CD4-positive, CD25-positive, alpha-beta regulatory T cell (primary cell): ENCODE measurements around the gene MSGN1. TPM values are rescaled to one million over a fixed set of nuclear protein-coding genes. Genes with fewer than 3 reads are reported as not detected.

Source experiments
- ATAC-seq, 2 donors: fragments of 150-1000 bp; cut with Tn5 transposase; one replicate each; pipeline ENCODE4 v1.10.0; 2021; ENCODE audit warnings: low read depth in 2 of 2, moderate number of reproducible peaks in 2 of 2, moderate library complexity in 1 of 2
- DNase-seq, 3 donors: peaks; one replicate each; pipeline versions ENCODE4 v3.0.0 to v3.0.0-alpha.2; 2012 to 2022; ENCODE audit warnings: mixed read lengths in 1 of 3
- H3K27ac ChIP-seq: one replicate; pipeline ENCODE4 v1.7.0; 2013; ENCODE audit warnings: mild to moderate bottlenecking, low read length; ENCODE audit not compliant: insufficient read depth, poor library complexity, severe bottlenecking
- H3K27me3 ChIP-seq: one replicate; pipeline ENCODE4 v1.7.0; 2013; ENCODE audit warnings: low read length; ENCODE audit not compliant: control insufficient read depth, insufficient read depth
- H3K36me3 ChIP-seq: one replicate; pipeline ENCODE4 v1.7.0; 2013; ENCODE audit warnings: mild to moderate bottlenecking, low read length, moderate library complexity; ENCODE audit not compliant: control insufficient read depth, insufficient read depth
- H3K4me1 ChIP-seq: 2 replicates; pipeline ENCODE4 v1.7.0; 2013; ENCODE audit warnings: mild to moderate bottlenecking, low read length; ENCODE audit not compliant: insufficient read depth, control insufficient read depth, poor library complexity, severe bottlenecking
- H3K4me3 ChIP-seq: one replicate; pipeline ENCODE4 v1.7.0; 2013; ENCODE audit warnings: low read depth, mild to moderate bottlenecking, low read length, moderate library complexity
- H3K9me3 ChIP-seq, 2 experiments: 1 replicate in 1 of 2; 2 replicates in 1 of 2; pipeline ENCODE4 v1.7.0; 2013; ENCODE audit warnings: low read length in 2 of 2, mild to moderate bottlenecking in 1 of 2, moderate library complexity in 1 of 2; ENCODE audit not compliant: control insufficient read depth in 2 of 2
- H3K27ac Mint-ChIP-seq, 3 donors: one replicate each; pipeline ENCODE4 v1.8.0; 2020 to 2022; ENCODE audit warnings: mild to moderate bottlenecking in 3 of 3, mixed read lengths in 3 of 3, moderate library complexity in 2 of 3
- H3K27me3 Mint-ChIP-seq: one replicate; pipeline ENCODE4 v1.8.0; 2022; ENCODE audit warnings: mild to moderate bottlenecking, mixed read lengths
- H3K36me3 Mint-ChIP-seq: one replicate; pipeline ENCODE4 v1.8.0; 2020; ENCODE audit warnings: mixed read lengths
- H3K4me1 Mint-ChIP-seq, 4 donors: one replicate each; pipeline ENCODE4 v1.8.0; 2020 to 2022; ENCODE audit warnings: mixed read lengths in 4 of 4, mild to moderate bottlenecking in 1 of 4
- H3K4me3 Mint-ChIP-seq, 4 donors: one replicate each; pipeline ENCODE4 v1.8.0; 2020 to 2022; ENCODE audit warnings: mild to moderate bottlenecking in 4 of 4, mixed read lengths in 4 of 4, moderate library complexity in 3 of 4
- H3K9me3 Mint-ChIP-seq, 7 donors: one replicate each; pipeline ENCODE4 v1.8.0; 2020 to 2022; ENCODE audit warnings: mixed read lengths in 7 of 7, mild to moderate bottlenecking in 3 of 7, moderate library complexity in 2 of 7
- polyA plus RNA-seq, 4 donors: library from polyadenylated mRNA; unstranded; fragments of 300-500 nt; fragmentation: Illumina TruSeq; gene quantifications; one replicate each; pipeline ENCODE4 v1.2.3, GENCODE V29; 2021
- total RNA-seq: library from RNA; stranded (reverse); gene quantifications from one replicate; pipeline ENCODE4 v1.2.3, GENCODE V29; 2022

The MSGN1 gene
- total and polyA plus RNA-seq, 5 donors from 2014 or later, result not detected

DNA sequence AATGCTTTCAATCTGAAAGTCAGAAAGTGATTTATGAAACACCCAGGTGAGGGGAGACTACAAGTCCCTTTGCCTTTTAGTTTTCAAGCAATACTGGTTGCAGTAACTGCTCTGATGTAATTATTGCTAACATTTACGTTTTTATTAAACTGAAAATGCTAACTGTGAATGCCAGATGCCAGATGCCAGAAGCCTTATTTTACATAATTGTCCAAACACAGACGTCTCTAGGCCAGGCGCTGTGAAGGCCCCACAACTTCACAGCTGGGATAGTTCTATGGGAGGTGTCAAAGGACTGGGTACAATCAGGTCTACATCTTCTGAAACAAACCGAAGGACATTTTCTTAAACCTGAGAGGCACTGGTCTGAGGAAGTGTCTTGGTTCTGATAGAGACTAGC lies 27.5 kb upstream of the MSGN1 start:
- peaks cover 30% of the 10 kb centered on the region for H3K27me3 Mint-ChIP-seq

GRCh38 chr2:17790536-17790935 lies 25.7 kb upstream of the MSGN1 start:
- H3K27ac ChIP-seq, result no peak overlapping the region
- Mint-ChIP-seq H3K9me3 (no peaks in the 10 kb centered on the region), H3K4me1 (peaks cover 0 to 6% (median 1%) of the 10 kb centered on the region in 4 donors), H3K36me3 (no peaks in the 10 kb centered on the region), H3K27ac (no peak overlapping the region), H3K27me3 (peaks cover 42% of the 10 kb centered on the region), H3K4me3 (no peak overlapping the region)
- DNase-seq (no peak), ATAC-seq (no peak)
- peaks cover 17% of the 10 kb centered on the region for H3K27me3 ChIP-seq
- H3K9me3 ChIP-seq, result no peaks in the 10 kb centered on the region
- no peaks in the 10 kb centered on the region for H3K36me3 ChIP-seq
- H3K4me3 ChIP-seq, result no peak overlapping the region
- no peaks in the 10 kb centered on the region for H3K4me1 ChIP-seq

More for the DNA sequence above, 27.5 kb upstream of the MSGN1 start:
- H3K27ac Mint-ChIP-seq, result no peak overlapping the region
- H3K27ac ChIP-seq, result no peak overlapping the region
- H3K4me3 Mint-ChIP-seq, result no peak overlapping the region
- ATAC-seq (no peak), DNase-seq (no peak)
- peaks cover 12% of the 10 kb centered on the region for H3K27me3 ChIP-seq
- H3K4me1 ChIP-seq, result no peaks in the 10 kb centered on the region
- H3K4me3 ChIP-seq, result no peak overlapping the region
- peaks cover 0 to 2% (median 0%) of the 10 kb centered on the region in 7 donors for H3K9me3 Mint-ChIP-seq
- H3K36me3 Mint-ChIP-seq, result no peaks in the 10 kb centered on the region
- H3K9me3 ChIP-seq, result no peaks in the 10 kb centered on the region
- peaks cover 0 to 6% (median 1%) of the 10 kb centered on the region in 4 donors for H3K4me1 Mint-ChIP-seq
- H3K36me3 ChIP-seq, result no peaks in the 10 kb centered on the region

DNA sequence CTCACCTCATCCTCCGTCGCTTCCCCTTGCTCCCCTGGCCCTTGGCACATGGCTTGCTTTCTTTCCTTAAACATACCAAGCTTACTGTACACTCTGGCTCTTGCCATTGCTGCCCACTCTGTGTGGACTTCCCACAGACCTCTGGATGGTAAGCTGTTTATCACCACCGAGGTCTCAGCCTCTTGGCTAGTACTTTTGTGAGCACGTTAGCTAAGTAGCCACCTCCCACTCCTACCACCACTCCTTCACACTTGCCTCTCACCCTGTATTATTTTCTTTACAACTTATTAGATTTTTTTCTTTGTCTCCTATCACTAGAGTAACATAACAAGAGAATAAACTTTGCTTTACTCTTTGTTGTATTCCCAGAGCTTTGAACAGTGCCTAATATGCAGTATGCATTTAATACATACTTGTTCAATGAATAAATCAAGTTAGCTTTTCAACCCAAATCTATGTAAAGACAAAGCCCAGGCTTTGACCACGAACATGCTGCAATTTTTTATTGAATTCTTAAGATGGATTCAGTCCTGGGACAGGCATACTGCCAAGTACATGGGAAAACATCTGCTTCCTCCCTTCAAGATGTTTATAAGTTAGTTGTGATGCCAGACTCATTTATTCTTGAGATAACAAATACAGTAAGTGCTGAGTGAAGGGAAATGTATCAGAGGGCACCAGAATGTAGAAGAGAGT lies 25.0 kb upstream of the MSGN1 start:
- H3K27me3 ChIP-seq, result peaks cover 17% of the 10 kb centered on the region
- no peak for ATAC-seq
- H3K4me1 Mint-ChIP-seq, result peaks cover 0 to 6% (median 1%) of the 10 kb centered on the region in 4 donors
- no peaks in the 10 kb centered on the region for H3K9me3 Mint-ChIP-seq
- DNase-seq, result no peak
- no peak overlapping the region for H3K27ac Mint-ChIP-seq
- no peak overlapping the region for H3K4me3 ChIP-seq
- H3K27ac ChIP-seq, result no peak overlapping the region
- no peaks in the 10 kb centered on the region for H3K36me3 ChIP-seq
- no peaks in the 10 kb centered on the region for H3K36me3 Mint-ChIP-seq
- H3K4me1 ChIP-seq, result no peaks in the 10 kb centered on the region
- H3K4me3 Mint-ChIP-seq, result no peak overlapping the region
- no peaks in the 10 kb centered on the region for H3K9me3 ChIP-seq
- H3K27me3 Mint-ChIP-seq, result peaks cover 46% of the 10 kb centered on the region

- Histone ChIP-seq H3K9me3 (no peaks in the 10 kb centered on the region), H3K27ac (no peak overlapping the region), H3K4me3 (no peak overlapping the region), H3K36me3 (no peaks in the 10 kb centered on the region), H3K27me3 (peaks cover 17% of the 10 kb centered on the region), H3K4me1 (no peaks in the 10 kb centered on the region)
- H3K27ac Mint-ChIP-seq, result no peak overlapping the region
- H3K27me3 Mint-ChIP-seq, result peaks cover 50% of the 10 kb centered on the region
- H3K36me3 Mint-ChIP-seq, result no peaks in the 10 kb centered on the region
- no peak for ATAC-seq
- DNase-seq, result no peak
- no peak overlapping the region for H3K4me3 Mint-ChIP-seq
- no peaks in the 10 kb centered on the region for H3K9me3 Mint-ChIP-seq
- H3K4me1 Mint-ChIP-seq, result peaks cover 0 to 6% (median 1%) of the 10 kb centered on the region in 4 donors
Observed at GRCh38 chr2:17791817-17792130, 24.5 kb upstream of the MSGN1 start.

DNA sequence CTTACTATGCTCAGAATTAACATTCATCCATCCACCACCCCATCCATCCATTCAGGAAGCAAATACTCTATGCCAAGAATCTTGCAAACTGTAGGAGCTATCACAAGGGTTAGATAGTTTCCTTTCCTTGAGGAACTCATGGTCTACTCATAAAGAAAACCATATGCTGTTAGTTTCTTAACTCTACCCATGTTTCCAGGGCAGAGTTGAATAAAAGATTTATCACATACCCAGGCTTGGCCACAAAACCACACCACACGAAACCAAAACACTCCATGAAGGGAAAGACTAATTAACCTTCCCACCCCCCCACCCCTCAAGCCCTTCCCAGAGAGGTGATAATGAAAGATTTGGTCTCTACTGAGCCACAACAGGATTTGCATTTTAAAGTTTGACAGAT lies 23.7 kb upstream of the MSGN1 start:
- no peaks in the 10 kb centered on the region for H3K4me1 ChIP-seq
- H3K27ac ChIP-seq, result no peak overlapping the region
- H3K4me3 ChIP-seq, result no peak overlapping the region
- peaks cover 17% of the 10 kb centered on the region for H3K27me3 ChIP-seq
- Mint-ChIP-seq H3K9me3 (no peaks in the 10 kb centered on the region), H3K36me3 (no peaks in the 10 kb centered on the region), H3K4me3 (no peak overlapping the region), H3K4me1 (peaks cover 0 to 6% (median 1%) of the 10 kb centered on the region in 4 donors), H3K27ac (no peak overlapping the region), H3K27me3 (peaks cover 50% of the 10 kb centered on the region)
- ATAC-seq (no peak), DNase-seq (no peak)
- no peaks in the 10 kb centered on the region for H3K9me3 ChIP-seq
- no peaks in the 10 kb centered on the region for H3K36me3 ChIP-seq

- Mint-ChIP-seq H3K9me3 (no peaks in the 10 kb centered on the region), H3K27ac (no peak overlapping the region), H3K4me3 (no peak overlapping the region), H3K36me3 (no peaks in the 10 kb centered on the region), H3K4me1 (peaks cover 0 to 6% (median 1%) of the 10 kb centered on the region in 4 donors), H3K27me3 (peaks cover 50% of the 10 kb centered on the region)
- Histone ChIP-seq H3K36me3 (no peaks in the 10 kb centered on the region), H3K27ac (no peak overlapping the region), H3K9me3 (no peaks in the 10 kb centered on the region), H3K4me3 (no peak overlapping the region), H3K27me3 (peaks cover 17% of the 10 kb centered on the region), H3K4me1 (no peaks in the 10 kb centered on the region)
- ATAC-seq (no peak), DNase-seq (no peak)
Observed at GRCh38 chr2:17793296-17793695, 23.0 kb upstream of the MSGN1 start.

DNA sequence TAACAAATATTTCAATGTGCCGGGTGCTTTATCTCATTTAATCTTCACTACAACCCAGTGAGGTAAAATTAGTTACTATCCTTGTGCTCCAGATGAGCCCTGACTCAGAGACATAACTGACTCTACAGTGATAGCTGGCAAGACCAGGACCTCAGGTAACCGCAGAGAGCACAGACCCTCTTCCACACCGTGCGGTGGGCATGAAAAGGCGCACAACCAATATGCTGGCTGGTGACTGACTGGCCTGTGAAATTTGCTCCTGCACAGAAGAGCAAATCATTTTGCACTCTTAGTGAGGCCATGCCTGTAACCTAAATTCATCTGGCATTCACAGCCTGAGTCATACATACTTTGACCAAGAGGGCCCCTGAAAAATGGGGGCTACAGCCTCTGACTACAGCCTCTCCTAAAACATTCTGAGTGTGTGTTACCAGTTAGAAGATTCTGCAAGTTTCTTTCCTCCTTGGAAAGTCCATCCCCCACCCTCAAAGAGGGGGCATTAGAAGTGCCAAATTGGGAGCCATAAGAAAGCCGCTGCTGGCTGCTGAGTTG lies 22.4 kb upstream of the MSGN1 start:
- Mint-ChIP-seq H3K27ac (no peak overlapping the region), H3K4me1 (peaks cover 0 to 6% (median 1%) of the 10 kb centered on the region in 4 donors), H3K27me3 (peaks cover 51% of the 10 kb centered on the region), H3K36me3 (no peaks in the 10 kb centered on the region), H3K9me3 (no peaks in the 10 kb centered on the region), H3K4me3 (no peak overlapping the region)
- H3K36me3 ChIP-seq, result no peaks in the 10 kb centered on the region
- peaks cover 17% of the 10 kb centered on the region for H3K27me3 ChIP-seq
- DNase-seq, result no peak
- ATAC-seq, result no peak
- no peak overlapping the region for H3K4me3 ChIP-seq
- no peak overlapping the region for H3K27ac ChIP-seq
- no peaks in the 10 kb centered on the region for H3K4me1 ChIP-seq
- no peaks in the 10 kb centered on the region for H3K9me3 ChIP-seq

DNA sequence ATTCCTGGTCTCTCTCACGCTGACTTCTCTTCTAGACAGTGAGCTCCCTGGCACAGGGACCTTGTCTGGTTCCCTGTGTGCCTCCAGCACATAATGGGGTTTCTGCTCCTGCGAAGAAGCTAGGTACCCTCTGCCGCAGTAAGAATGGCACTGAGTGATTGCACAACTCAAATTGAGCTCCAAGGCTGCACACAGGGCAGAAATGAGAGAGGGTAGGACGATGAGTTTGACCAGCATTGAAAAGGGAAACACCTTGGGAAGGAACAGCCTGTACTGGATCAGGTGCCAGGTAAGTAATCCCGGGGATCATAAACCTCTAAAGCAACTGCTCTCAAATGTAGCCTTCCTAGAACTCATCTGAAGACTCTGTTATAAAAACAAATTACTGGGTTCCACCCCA lies 21.0 kb upstream of the MSGN1 start:
- Histone ChIP-seq H3K36me3 (no peaks in the 10 kb centered on the region), H3K27ac (no peak overlapping the region), H3K4me3 (no peak overlapping the region), H3K4me1 (no peaks in the 10 kb centered on the region), H3K27me3 (peaks cover 17% of the 10 kb centered on the region), H3K9me3 (no peaks in the 10 kb centered on the region)
- peaks cover 52% of the 10 kb centered on the region for H3K27me3 Mint-ChIP-seq
- no peak for DNase-seq
- no peak for ATAC-seq
- no peaks in the 10 kb centered on the region for H3K9me3 Mint-ChIP-seq
- peaks cover 0 to 6% (median 4%) of the 10 kb centered on the region in 4 donors for H3K4me1 Mint-ChIP-seq
- no peak overlapping the region for H3K4me3 Mint-ChIP-seq
- H3K36me3 Mint-ChIP-seq, result no peaks in the 10 kb centered on the region
- no peak overlapping the region for H3K27ac Mint-ChIP-seq
